Superior temporal gyrus (tissue), 1 donor: ENCODE results near the gene KLHL13.

Experiments
- DNase-seq: peaks from one replicate; pipeline ENCODE4 v3.0.0-alpha.2; 2016; ENCODE audit errors: extremely low spot score

The KLHL13 gene

DNA sequence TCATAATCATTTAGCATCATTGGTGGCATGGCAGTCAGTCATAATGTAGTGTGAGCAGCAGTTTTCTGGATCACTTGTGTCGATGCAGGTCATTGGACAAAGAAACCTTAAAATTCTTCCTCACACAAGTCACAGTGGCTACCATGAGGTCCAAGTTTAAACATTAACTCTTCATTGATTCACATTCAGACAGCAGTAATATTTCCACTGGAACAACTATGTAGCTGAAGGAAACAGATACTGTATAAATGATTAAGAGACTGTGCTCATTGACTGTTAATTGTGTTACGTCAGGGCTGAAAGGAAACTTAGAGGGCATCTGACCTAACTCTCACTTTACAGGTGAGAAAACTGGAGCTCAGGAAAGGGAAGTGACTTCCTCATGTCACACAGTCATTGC, 261.8 kb downstream of the KLHL13 start:
- DNase-seq = no peak

- DNase-seq = no peak
Observed at GRCh38 chrX:117851025-117851424, 265.6 kb downstream of the KLHL13 start.
